ENCODE data around the gene CAD.

GRCh38 chr2:27264253-27264752, 47.1 kb downstream of the CAD start:
- no peak for TF ChIP-seq CTCF (IDR thresholded peaks at IDR 0.05)
- no peak for TF ChIP-seq POLR2A (IDR thresholded peaks at IDR 0.05)

All from uterus (tissue), 2 donors.